GM23248 (cell line): ENCODE measurements around the gene NOL4L.

Experiments
- EZH2 ChIP-seq: fragments of 200-600 bp; sonication (generic); IDR thresholded peaks from 2 replicates; pipeline ENCODE4 v1.6.1; 2018; ENCODE audit warnings: antibody characterized with exemption, mild to moderate bottlenecking; ENCODE audit not compliant: insufficient read depth, poor library complexity, severe bottlenecking
- EZH2phosphoT487 ChIP-seq: fragments of 200-600 bp; sonication (generic); IDR thresholded peaks from 2 replicates; pipeline ENCODE4 v1.6.1; 2018; ENCODE audit warnings: antibody characterized with exemption, moderate library complexity, mild to moderate bottlenecking, low read depth; ENCODE audit not compliant: insufficient read depth

- TF ChIP-seq EZH2 (no peak), EZH2phosphoT487 (no peak)
Observed at GRCh38 chr20:32438331-32438858, 146.7 kb downstream of the NOL4L start.
